Dedifferentiated amniotic fluid mesenchymal stem cell (primary cell): Measurements from ENCODE around the gene SWAP70.
"Not testable (repeated sequence)": the region's sequence is repeated elsewhere in the genome, so short reads cannot be mapped to it uniquely, and the experiment has no call there.

Experiments
- DNase-seq: peaks from one replicate; pipeline ENCODE4 v3.0.0-alpha.2; 2016; ENCODE audit errors: extremely low spot score

SWAP70 gene

DNA sequence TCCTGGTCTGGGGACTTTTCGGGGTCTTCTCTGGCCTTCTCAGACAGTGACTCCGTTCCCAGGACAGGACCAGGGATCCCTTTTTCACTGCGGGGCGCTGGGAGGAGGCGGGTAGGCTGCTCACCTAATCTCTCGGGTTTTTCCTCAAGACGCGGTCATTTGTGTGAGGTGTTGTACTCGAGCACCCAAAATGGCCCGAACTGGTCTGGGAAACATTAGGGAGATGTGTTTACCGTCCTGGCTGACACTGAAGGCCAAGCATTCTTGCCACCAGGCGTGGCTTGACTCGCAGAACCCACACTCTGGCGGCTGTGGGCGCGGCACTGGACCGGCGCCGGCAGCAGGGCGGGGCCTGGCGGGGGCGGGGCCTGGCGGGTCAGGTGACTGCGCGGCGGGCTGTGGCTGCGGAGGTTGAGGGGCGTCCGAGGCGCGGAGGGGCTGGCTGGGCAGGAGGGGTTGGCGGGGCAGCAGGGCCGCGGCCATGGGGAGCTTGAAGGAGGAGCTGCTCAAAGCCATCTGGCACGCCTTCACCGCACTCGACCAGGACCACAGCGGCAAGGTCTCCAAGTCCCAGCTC is at the start of gene SWAP70:
Gene SWAP70 (plus strand): TSS at position 379 of the 577 bp plus-strand sequence. CDS start 103 bp downstream, at position 482.
- DNase-seq, result peak; percentile 90

DNA sequence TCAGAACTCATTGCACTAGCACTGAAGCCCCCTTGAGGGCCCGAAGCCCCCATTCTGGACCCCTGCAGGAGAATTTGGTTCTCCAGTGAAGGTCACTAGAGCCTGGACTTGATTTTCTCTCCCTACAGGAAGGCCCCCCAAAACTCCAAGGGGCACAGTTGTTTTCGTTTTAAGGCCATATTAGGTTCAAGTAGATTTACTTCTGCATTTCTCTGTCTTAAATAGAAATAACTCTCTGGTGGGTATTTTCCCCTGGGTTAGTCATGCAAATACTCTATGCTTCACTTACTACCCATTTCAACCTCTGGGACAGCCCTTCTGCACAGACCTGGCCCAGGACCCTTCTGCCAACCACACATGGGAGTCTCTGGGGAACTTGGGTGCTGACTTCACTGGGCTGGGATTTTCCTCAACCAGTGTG is 48.8 kb upstream of the SWAP70 start:
- DNase-seq, result no peak

DNA sequence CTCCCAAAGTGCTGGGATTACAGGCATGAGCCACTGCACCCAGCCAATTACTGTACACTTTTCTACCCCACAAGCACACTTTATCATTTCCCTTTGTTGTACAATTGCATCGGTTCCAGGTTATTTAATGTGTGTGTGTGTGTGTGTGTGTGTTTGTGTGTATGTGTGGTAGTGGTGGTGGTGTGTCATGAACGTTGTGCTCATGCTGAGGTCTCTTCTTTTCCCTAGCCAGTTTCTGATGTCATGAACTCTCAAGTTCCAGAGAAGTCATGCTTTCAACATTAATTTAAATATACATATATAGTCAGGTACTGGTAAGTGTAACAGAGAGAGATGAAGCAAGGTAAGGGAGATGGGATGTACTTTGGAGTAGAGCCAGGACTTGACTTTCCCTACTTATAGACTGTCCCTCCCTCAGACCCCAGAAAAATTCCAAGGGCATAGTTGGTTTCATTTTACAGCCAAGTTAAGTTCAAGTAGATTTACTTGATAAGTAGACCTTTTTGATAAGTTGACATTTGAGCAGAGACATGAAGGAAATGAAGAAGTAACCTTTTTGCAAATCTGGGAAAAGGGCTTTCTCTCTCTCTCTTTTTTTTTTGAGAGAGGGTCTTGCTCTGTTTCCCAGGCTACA is 47.7 kb upstream of the SWAP70 start:
- DNase-seq, result no peak

DNA sequence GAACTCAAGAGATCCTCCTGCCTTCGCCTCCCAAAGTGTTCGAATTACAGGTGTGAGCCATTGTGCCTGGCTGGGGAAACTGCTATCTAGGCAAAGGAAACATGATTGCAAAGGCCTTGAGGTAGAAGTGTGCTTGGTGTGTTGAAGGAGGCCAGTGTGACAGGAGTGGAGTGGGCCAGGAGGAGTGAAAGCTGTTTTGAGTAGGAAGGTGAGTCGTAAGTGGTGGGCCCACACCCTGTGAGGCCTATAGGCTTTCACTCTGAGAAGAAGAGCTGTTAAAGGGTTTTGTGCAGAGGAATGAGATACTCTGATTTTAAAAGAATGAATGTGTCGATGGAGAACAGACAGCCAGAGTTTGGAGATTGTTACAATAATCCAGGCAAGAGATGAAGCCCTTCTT is 47.0 kb upstream of the SWAP70 start:
- no peak for DNase-seq

DNA sequence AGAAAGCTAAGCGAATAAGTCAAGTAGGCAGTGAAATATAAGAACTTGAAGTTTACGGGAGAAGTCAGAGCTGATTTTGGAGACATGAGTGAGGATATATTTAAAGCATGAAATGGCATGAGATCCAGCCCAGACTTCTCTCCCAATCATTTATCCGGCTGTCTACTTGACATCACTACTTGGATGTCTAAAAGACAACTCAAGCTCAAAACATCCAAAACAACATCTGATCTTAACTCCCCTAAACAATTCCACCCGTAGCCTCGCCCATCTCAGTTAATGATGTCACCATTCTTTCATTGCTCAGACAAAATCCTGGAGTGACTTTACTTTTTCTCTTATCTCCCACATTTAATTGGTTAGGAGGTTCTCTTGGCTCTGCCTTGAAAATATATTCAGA is 45.9 kb upstream of the SWAP70 start:
- peak; percentile 96 for DNase-seq

DNA sequence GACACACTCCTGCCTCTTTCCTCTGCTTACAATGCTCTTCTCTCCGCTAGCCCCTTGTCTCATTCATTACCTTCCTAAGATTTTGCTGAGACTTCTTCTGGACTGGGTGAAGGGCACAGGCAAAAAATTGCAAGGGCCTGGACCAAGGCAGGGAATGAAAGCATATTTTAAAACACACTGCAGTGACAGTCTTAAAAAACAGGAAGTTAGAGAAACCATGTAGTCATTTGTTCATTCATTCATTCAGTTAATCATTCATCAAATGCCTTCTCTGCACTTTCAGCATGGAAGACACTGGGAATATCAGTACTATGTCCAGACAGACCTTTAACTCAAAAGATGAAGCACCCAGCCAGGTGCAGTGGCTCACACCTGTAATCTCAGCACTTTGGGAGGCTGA is 44.9 kb upstream of the SWAP70 start:
- no peak for DNase-seq

DNA sequence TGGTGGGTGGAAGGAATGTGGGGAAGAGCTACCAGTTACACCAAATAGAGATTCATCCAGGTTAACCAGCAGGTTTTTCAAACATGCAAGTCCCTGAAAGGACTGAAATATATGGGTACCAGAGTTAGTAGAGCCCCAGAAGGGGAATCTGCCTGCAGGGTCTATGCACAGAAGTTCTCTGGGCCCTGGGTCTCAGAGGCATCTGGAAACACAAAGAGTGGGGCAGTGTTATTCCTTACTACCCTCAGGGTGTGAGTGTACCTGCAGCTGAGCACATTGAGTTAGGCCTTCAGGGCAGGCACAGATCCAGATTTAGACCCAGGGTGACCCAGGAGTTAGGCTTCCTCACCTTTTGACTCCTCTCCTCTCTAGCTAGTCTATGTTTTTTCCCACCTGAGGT is 43.9 kb upstream of the SWAP70 start:
- DNase-seq, result no peak

DNA sequence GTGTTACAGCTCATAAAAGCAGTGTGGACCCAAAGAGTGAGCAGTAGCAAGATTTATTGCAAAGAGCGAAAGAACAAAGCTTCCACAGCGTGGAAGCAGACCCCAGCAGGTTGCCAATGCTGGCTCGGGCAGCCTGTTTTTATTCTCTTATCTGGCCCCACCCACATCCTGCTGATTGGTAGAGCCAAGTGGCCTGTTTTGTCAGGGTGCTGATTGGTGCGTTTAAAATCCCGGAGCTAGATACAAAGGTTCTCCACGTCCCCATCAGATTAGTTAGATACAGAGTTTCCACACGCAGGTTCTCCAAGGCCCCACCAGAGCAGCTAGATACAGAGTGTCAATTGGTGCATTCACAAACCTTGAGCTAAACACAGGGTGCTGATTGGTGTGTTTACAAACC is 41.5 kb upstream of the SWAP70 start:
- DNase-seq, result not testable (repeated sequence)

DNA sequence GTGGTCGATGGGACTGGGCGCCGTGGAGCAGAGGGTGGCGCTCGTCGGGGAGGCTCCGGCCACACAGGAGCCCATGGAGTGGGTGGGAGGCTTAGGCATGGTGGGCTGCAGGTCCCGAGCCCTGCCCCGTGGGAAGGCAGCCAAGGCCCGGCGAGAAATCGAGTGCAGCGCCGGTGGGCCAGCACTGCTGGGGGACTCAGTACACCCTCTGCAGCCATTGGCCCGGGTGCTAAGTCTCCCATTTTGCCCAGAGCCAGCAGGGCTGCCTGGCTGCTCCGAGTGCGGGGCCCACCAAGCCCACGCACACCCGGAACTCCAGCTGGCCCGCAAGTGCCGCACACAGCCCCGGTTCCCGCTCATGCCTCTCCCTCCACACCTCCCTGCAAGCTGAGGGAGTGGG is 40.8 kb upstream of the SWAP70 start:
- not testable (repeated sequence) for DNase-seq

DNA sequence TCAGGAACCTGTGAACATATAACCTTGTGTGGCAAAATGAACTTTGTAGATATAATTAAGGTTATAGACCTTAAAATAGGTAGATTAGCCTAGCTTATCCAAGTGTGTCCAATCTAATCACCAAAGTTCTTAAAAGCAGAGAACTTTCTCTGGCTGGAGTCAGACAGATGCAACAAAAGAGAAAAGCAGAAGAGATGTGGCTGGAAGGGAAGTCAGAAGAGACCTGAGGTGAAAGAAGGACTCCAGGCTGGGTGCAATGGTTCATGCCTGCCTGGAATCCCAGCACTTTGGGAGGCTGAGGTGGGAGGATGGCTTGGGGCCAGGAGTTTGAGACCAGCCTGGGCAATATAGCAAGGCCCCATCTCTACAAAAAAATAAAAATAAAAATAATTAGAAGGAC is 39.4 kb upstream of the SWAP70 start:
- no peak for DNase-seq

DNA sequence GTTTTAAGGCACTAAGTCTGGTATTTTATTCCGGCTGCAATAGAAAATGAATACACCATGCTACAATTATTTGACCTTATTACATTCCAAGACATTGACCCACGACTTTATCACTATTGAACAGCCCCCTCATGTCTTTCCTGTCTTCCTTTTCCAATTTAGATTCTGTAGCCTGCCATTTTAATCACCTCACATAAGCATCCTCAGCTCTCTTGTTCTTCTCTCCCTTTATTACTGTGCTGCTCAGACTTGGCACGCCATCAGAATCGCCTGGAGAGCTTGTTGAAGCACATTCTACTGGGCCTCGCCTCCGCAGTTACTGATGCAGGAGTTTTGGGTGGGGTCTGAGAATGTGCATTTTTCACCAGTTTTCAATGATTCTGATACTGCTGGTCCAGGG is 38.7 kb upstream of the SWAP70 start:
- DNase-seq, result no peak

DNA sequence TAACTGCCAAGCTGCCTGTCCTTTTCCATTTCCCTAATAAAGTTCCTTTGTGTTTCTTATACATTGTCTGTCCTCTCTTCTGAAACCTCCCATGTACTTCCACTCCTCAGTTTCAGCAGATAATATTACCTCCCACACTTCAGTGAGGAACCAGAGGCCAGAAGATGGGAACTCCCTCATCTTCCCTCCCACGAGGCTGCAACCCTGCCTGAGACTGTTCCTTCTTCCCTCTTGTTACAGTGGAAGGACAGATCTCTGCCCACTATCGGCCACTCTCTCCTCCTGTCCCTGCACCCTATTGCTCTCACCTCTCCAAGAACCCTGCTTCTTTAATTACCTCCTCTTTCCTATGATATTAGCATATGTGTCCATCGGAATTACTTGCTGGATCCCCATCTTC is 38.1 kb upstream of the SWAP70 start:
- DNase-seq, result no peak

DNA sequence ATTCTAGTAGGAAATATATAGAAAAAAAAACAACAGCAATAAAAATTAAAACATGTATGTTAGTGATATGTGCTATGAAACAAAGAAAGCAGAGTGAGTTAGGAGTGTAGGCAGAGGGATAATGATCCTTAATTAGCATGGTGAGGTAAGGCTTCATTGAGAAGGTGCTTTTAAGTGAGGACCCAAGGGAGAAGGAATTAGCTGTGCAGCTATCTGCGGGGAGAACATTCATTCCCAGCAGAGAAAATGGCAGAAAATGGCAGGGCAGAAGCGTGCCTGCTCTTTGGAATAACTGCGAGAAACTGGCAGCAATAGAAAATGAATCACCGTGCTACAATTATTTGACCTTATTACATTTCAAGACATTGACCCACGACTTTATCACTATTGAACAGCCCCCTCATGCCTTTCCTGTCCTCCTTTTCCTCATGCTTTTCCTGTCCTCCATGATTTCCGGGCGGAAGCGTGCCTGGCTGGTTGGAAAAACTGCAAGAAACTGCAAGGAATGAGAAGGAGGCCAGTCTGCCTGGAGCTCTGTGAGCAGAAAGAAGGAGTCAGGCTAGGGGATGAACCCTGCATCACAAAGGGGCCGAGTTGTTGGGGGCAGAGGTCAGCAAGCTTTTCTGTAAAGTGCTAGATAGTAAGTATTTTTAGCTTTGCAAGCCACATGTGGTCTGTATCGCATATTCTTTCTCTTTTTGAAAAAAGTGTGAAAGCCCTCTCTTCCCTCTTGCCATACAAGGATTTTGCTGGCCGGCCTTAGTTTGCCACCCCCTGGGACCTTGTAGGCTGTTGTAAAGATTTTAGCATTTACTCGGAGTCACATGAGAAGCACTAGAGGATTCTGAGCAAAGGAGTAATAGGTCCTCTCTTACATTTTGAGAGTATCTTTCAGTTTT is 37.1 kb upstream of the SWAP70 start:
- no peak for DNase-seq

DNA sequence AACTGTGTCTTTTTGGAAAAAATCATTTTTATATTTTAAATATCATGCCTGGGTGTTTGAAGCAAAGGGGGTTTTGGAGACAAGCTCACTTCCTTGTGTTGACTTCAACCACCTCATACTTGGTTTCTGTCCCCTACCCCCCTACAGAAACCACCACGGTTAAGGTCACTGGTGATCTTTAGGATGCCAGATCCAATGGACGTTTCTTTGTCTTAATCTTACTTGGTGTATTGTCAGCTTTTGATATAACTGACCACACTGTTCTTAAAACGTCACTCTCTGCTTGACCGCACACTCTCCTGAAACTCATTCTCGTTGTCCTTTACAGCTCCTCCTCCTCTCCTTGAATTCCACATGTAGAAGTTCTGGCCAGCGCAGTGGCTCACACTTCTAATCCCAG is 34.8 kb upstream of the SWAP70 start:
- DNase-seq, result no peak

DNA sequence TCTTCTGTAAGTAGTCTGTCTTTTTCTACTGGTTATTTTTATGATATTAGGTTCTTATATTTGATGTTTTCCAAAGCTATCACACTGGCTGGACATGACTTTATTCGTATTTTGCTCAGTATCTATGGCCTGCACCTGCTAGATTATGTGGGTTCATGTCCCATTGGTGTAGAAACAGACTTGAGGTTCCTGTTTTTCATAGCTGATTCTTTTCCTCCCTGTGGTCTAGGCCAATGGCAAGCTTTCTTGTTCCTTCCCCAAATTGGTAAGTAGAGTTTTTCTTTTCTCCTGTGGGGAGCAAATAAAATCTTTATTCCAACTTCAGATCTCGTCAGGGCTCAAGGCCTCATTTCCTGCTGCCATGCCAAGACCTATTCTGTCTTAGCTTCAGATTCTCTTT is 30.2 kb upstream of the SWAP70 start:
- no peak for DNase-seq

DNA sequence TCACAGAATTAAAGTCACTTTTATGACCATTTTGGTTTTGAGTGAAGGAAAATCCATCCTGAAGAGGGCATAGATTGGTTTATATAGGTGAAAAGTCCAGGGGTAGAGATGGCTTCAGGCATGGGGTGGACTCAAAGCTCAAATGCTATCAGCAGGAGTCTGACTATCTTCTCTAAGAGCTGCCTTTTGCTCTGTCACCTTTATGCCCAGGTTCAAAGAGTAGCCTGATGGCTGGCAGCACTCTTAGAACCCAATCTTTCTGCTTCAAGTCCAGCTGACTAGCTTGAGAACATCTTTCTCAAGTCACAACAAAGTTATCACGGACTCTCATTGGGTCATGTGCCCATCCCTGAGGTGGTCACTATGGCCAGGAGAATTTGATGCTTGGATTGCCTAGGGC is 27.2 kb upstream of the SWAP70 start:
- DNase-seq, result no peak

DNA sequence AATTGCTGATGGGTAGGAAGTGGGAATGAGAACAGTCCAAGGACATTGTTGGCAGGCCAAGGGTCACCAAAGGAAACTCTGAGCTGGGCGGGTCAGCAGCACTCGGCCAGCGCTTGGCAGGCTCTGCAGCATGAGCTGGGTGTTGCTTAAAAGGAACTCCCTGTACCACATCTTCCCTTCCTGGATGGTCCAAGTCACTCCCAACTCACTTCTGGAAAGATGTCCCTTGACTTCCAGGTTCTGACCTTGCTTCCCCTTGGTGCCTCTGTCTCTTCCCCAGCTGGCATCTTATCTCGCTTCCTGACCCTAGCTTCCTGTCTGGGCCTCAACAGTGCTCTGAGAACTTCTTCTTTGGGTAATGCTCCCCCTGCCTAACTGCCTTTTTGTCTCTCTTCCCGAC is 24.8 kb upstream of the SWAP70 start:
- no peak for DNase-seq

DNA sequence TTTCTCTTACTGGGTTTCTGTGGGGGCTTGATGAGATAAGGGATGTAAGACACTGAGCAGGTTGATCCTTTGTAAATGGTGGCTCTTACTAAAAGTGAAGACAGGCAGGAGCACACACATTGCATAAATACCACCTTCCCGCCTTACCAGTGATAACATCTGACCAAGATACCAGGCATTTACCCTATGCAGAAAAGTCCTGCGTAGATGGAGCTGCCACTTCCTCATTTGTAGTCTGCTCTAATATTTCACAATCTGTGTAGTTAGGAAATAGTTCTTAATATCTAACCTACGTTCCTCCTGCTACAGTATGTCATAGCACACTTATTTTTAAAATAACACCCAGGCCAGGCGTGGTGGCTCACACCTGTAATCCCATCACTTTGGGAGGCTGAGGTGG is 23.9 kb upstream of the SWAP70 start:
- no peak for DNase-seq

DNA sequence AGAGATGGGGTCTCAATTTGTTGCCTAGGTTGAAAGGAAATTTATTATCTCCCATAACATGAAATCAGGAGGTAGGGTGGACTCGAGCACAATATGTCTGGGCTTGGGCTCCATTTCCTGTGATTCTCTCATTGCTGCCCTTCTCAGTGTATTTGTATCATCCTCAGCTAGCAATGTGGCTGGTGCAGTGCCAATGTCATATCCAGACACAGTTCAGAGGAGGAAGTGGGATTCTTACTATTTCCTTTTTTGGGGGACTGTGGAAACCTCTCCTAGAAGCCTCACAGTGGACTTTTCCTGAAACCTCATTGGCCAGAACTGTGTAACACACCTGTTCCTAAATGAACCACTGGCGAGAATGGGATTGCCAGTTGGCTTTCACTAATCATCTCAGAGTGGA is 21.0 kb upstream of the SWAP70 start:
- DNase-seq, result no peak

DNA sequence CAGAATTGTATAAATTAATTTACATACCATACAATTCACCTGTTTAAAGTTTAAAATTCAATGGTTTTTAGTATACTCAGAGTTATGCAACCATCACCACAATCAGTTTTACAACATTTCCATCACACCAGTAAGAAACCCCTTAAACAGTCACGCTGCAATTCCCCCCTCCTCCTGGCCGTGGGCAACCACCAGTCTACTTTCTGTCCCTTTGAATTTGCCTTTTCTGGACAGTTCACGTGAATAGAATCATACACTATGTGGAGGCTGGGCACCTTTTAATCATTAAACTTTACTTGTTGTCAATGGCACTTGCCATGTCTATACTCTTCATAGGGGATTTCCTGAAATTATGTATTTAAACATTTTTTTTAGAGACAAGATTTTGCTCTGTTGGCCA is 20.1 kb upstream of the SWAP70 start:
- DNase-seq, result no peak

DNA sequence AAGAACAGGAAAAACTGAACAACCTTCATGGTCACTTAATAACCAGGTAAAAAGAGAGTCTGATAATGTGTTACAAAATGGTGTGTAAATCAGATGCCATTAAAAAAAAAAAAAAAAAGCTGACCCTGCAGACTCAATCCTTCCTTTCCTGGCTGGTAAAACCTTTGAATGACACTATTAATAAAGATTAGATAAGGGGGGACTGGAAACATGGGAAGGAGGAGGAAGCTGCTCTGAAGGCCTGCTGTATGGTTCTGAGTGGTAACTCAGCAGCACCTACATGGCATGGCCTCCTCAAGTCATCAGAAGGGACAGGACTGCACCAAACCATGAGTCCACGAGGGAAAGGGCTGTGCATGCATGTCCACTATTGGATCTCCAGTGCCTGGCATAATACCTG is 18.0 kb upstream of the SWAP70 start:
- no peak for DNase-seq

DNA sequence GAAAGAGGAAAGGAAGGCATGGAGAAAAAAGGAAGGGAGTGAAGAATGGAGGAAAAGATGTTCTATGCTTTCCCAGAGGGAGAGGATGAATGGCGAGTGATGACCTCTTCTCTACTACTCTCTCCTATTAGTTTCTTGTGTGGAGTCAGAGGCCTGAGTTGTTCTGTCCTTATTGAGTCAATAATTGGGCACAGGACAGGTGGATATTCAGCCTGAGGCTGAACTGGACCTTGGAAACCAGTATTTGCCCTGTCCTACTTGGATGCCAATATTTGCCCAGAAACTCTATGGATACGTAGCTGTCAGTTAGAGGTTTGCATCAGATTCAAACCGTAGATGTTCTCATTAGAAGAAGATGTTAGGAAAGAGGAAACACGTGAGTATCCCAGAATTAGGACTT is 17.6 kb upstream of the SWAP70 start:
- no peak for DNase-seq

DNA sequence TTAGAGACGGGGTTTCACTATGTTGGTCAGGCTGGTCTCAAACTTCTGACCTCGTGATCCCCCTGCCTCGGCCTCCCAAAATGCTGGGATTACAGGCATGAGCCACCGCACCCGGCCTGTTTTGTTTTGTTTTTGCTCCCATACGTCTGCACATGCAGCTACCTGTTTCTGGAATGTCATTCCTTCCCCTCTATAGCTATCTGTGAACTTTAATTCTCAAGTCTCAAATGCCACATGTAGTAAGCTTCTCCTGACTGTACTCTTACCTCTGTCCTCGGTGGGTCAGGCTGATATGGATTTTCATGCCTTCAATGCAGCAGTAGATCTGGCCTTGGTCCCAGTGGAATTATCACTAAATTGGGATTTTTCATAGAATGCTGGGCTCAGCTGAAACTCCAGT is 12.4 kb upstream of the SWAP70 start:
- no peak for DNase-seq
